Measurements from ENCODE around the gene SLC4A1. TPM values are rescaled to one million over a fixed set of nuclear protein-coding genes. Genes with fewer than 3 reads are reported as not detected.

The SLC4A1 gene
- total and polyA plus RNA-seq, 2 experiments from 2014 or later, result not detected

- ATAC-seq, result no peak
- H3K4me2 ChIP-seq, result no peak overlapping the region
Measured at GRCh38 chr17:44204441-44204882, 63.5 kb downstream of the SLC4A1 start.

More at GRCh38 chr17:44204441-44204882, 63.5 kb downstream of the SLC4A1 start:
- Mint-ChIP-seq H3K9me3 (no peaks in the 10 kb centered on the region), H3K4me1 (peaks cover 35% of the 10 kb centered on the region), H3K4me3 (no peak overlapping the region), H3K36me3 (ENCODE audit: low read depth) (peaks cover 37% of the 10 kb centered on the region), H3K27me3 (ENCODE audit: insufficient read depth, low read depth, poor library complexity) (peaks cover 22% of the 10 kb centered on the region), H3K27ac (no peak overlapping the region)
- no peak overlapping the region for H3K4me3 ChIP-seq
- no peak for DNase-seq (ENCODE audit: low spot score)
- H3K9me2 ChIP-seq (ENCODE audit: insufficient read depth), result no peaks in the 10 kb centered on the region
- peaks cover 25% of the 10 kb centered on the region for H3F3A ChIP-seq (replicated peaks; ENCODE audit: low read depth)
- no peaks in the 10 kb centered on the region for H3K79me2 ChIP-seq (replicated peaks; ENCODE audit: insufficient read depth)
- H3K4me1 ChIP-seq (ENCODE audit: insufficient read depth), result peaks cover 22% of the 10 kb centered on the region
- no peak overlapping the region for H3K27ac ChIP-seq (ENCODE audit: low read depth)
- no peak overlapping the region for H2AFZ ChIP-seq
- TF ChIP-seq EZH2phosphoT487 (IDR thresholded peaks at IDR 0.05; ENCODE audit: unreplicated experiment), result no peak
- TF ChIP-seq JUNB (IDR thresholded peaks at IDR 0.05; ENCODE audit: unreplicated experiment), result no peak
- no peak for TF ChIP-seq CREB1 (CRISPR knock-in tag; IDR thresholded peaks at IDR 0.05; ENCODE audit: low read depth)
- TF ChIP-seq, protein P1, sequence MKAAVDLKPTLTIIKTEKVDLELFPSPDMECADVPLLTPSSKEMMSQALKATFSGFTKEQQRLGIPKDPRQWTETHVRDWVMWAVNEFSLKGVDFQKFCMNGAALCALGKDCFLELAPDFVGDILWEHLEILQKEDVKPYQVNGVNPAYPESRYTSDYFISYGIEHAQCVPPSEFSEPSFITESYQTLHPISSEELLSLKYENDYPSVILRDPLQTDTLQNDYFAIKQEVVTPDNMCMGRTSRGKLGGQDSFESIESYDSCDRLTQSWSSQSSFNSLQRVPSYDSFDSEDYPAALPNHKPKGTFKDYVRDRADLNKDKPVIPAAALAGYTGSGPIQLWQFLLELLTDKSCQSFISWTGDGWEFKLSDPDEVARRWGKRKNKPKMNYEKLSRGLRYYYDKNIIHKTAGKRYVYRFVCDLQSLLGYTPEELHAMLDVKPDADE (IDR thresholded peaks at IDR 0.05), result no peak
- no peak for TF ChIP-seq POLR2AphosphoS5 (IDR thresholded peaks at IDR 0.05; ENCODE audit: low read depth)
- no peak for TF ChIP-seq ZNF462 (CRISPR knock-in tag; IDR thresholded peaks at IDR 0.05)
- no peak for TF ChIP-seq REST (IDR thresholded peaks at IDR 0.05; ENCODE audit: unreplicated experiment)
- no peak for TF ChIP-seq ZNF114 (CRISPR knock-in tag; IDR thresholded peaks at IDR 0.05)
- no peak for TF ChIP-seq STAT1 (IDR thresholded peaks at IDR 0.05; ENCODE audit: unreplicated experiment)
- TF ChIP-seq NANOG (IDR thresholded peaks at IDR 0.05; ENCODE audit: borderline replicate concordance), result no peak
- TF ChIP-seq EZH2 (IDR thresholded peaks at IDR 0.05; ENCODE audit: low read depth, unreplicated experiment), result no peak
- 0 out of 2 replicates have a peak, but pooled peaks cover 9% of the 10 kb centered on the region for H4K20me1 ChIP-seq (replicated peaks; ENCODE audit: insufficient read depth)
- peaks cover 12% of the 10 kb centered on the region for H3K36me3 ChIP-seq (ENCODE audit: insufficient read depth)
- H3K27me3 ChIP-seq (ENCODE audit: insufficient read depth), result no peaks in the 10 kb centered on the region

Data from GM23338 (cell line).